ENCODE results near the gene ADAMTSL3.

- no peak for TF ChIP-seq CTCF (conservative IDR thresholded peaks at IDR 0.05)
- TF ChIP-seq ZFX (IDR thresholded peaks at IDR 0.05): no peak
Measured at GRCh38 chr15:84037301-84037700, 383.4 kb downstream of the ADAMTSL3 start.

All from C4-2B (cell line).